Measurements from ENCODE around the gene SLC19A1. TPM values are rescaled to one million over a fixed set of nuclear protein-coding genes. Genes with fewer than 3 reads are reported as not detected.

Gene SLC19A1
- polyA plus RNA-seq, 3 donors, result 25.0 to 53.0 (median 39.9) TPM

DNA sequence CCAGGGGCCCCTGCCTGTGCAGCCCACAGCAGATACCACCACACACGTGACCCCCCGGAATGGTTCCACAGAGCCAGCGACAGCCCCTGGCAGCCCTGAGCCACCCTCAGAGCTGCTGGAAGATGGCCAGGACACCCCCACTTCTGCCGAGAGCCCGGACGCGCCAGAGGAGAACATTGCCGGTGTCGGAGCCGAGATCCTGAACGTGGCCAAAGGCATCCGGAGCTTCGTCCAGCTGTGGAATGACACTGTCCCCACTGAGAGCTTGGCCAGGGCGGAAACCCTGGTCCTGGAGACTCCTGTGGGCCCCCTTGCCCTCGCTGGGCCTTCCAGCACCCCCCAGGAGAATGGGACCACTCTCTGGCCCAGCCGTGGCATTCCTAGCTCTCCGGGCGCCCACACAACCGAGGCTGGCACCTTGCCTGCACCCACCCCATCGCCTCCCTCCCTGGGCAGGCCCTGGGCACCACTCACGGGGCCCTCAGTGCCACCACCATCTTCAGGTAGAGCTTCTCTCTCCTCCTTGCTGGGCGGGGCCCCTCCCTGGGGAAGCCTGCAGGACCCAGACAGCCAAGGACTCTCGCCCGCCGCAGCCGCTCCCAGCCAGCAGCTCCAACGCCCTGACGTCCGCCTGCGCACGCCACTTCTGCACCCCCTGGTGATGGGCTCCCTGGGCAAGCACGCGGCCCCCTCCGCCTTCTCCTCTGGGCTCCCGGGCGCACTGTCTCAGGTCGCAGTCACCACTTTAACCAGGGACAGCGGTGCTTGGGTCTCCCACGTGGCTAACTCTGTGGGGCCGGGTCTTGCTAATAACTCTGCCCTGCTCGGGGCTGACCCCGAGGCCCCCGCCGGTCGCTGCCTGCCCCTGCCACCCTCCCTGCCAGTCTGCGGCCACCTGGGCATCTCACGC is 86.3 kb downstream of the SLC19A1 start:
- no peak overlapping the region for H3K4me3 ChIP-seq (replicated peaks in 1 of 3; ENCODE audit: low read depth in 2 of 3, low read length in 3 of 3)
- no peaks in the 10 kb centered on the region for H3K4me1 Mint-ChIP-seq
- H4K20me1 ChIP-seq (ENCODE audit: insufficient read depth, low read length), result no peaks in the 10 kb centered on the region
- H3K27me3 Mint-ChIP-seq (ENCODE audit: low read depth in 3 of 3), result peaks cover 2 to 11% (median 5%) of the 10 kb centered on the region in 3 donors
- H3K79me2 ChIP-seq (ENCODE audit: insufficient read depth, low read length), result no peaks in the 10 kb centered on the region
- DNase-seq, result no peak
- no peaks in the 10 kb centered on the region for H3K36me3 Mint-ChIP-seq
- H2AFZ ChIP-seq (ENCODE audit: insufficient read depth, low read depth, low read length, poor library complexity, severe bottlenecking), result no peak overlapping the region
- H3K36me3 ChIP-seq (replicated peaks in 1 of 2; ENCODE audit: control insufficient read depth in 1 of 2, insufficient read depth in 2 of 2, low read length in 2 of 2), result no peaks in the 10 kb centered on the region
- H3K27me3 ChIP-seq (ENCODE audit: control insufficient read depth in 2 of 2, insufficient read depth in 2 of 2, low read length in 2 of 2), result no peaks in the 10 kb centered on the region
- H3K9ac ChIP-seq (ENCODE audit: insufficient read depth, low read length, poor library complexity, severe bottlenecking), result no peak overlapping the region
- no peak for TF ChIP-seq CTCF (IDR thresholded peaks at IDR 0.05)
- WGBS (ENCODE audit: insufficient coverage), result 80% methylated on average over 46 of the region's 47 CpGs
- H3K27ac Mint-ChIP-seq, result no peak overlapping the region
- H3K9me3 Mint-ChIP-seq, result peaks cover 0 to 12% (median 0%) of the 10 kb centered on the region in 7 donors
- peaks cover 8 to 9% of the 10 kb centered on the region in 2 donors for H3K9me3 ChIP-seq (replicated peaks in 1 of 2; ENCODE audit: control insufficient read depth in 1 of 2, insufficient read depth in 1 of 2, low read length in 2 of 2)
- intact Hi-C loops (cut with micrococcal nuclease), result no loop called here
- no peak overlapping the region for H3K4me2 ChIP-seq (replicated peaks; ENCODE audit: extremely low read depth, low read length, poor library complexity, severe bottlenecking)
- H3K4me3 Mint-ChIP-seq, result no peak overlapping the region
- no peak overlapping the region for H3K27ac ChIP-seq (ENCODE audit: low read depth in 1 of 2, low read length in 2 of 2)
- no peaks in the 10 kb centered on the region for H3K4me1 ChIP-seq (ENCODE audit: control insufficient read depth in 1 of 2, insufficient read depth in 2 of 2, low read length in 2 of 2)

GRCh38 chr21:45454926-45455673 is 87.1 kb downstream of the SLC19A1 start:
- H3K4me2 ChIP-seq (replicated peaks; ENCODE audit: extremely low read depth, low read length, poor library complexity, severe bottlenecking), result no peak overlapping the region

More at GRCh38 chr21:45454926-45455673, 87.1 kb downstream of the SLC19A1 start:
- H2AFZ ChIP-seq (ENCODE audit: insufficient read depth, low read depth, low read length, poor library complexity, severe bottlenecking), result no peak overlapping the region
- H3K4me3 ChIP-seq (replicated peaks in 1 of 3; ENCODE audit: low read depth in 2 of 3, low read length in 3 of 3), result no peak overlapping the region
- H3K27me3 Mint-ChIP-seq (ENCODE audit: low read depth in 3 of 3), result peaks cover 2 to 11% (median 5%) of the 10 kb centered on the region in 3 donors
- H3K27ac ChIP-seq (ENCODE audit: low read depth in 1 of 2, low read length in 2 of 2), result no peak overlapping the region
- no peak overlapping the region for H3K4me3 Mint-ChIP-seq
- peaks cover 8 to 9% of the 10 kb centered on the region in 2 donors for H3K9me3 ChIP-seq (replicated peaks in 1 of 2; ENCODE audit: control insufficient read depth in 1 of 2, insufficient read depth in 1 of 2, low read length in 2 of 2)
- no peaks in the 10 kb centered on the region for H3K36me3 Mint-ChIP-seq
- H3K4me1 ChIP-seq (ENCODE audit: control insufficient read depth in 1 of 2, insufficient read depth in 2 of 2, low read length in 2 of 2), result no peaks in the 10 kb centered on the region
- H3K4me1 Mint-ChIP-seq, result no peaks in the 10 kb centered on the region
- H3K9ac ChIP-seq (ENCODE audit: insufficient read depth, low read length, poor library complexity, severe bottlenecking), result no peak overlapping the region
- H4K20me1 ChIP-seq (ENCODE audit: insufficient read depth, low read length), result no peaks in the 10 kb centered on the region
- TF ChIP-seq CTCF (IDR thresholded peaks at IDR 0.05), result no peak
- H3K36me3 ChIP-seq (replicated peaks in 1 of 2; ENCODE audit: control insufficient read depth in 1 of 2, insufficient read depth in 2 of 2, low read length in 2 of 2), result no peaks in the 10 kb centered on the region
- WGBS (ENCODE audit: insufficient coverage), result 52% methylated on average over 22 of the region's 23 CpGs
- no peak overlapping the region for H3K27ac Mint-ChIP-seq
- H3K79me2 ChIP-seq (ENCODE audit: insufficient read depth, low read length), result no peaks in the 10 kb centered on the region
- DNase-seq, result no peak
- intact Hi-C loops (cut with micrococcal nuclease), result no loop called here
- H3K27me3 ChIP-seq (ENCODE audit: control insufficient read depth in 2 of 2, insufficient read depth in 2 of 2, low read length in 2 of 2), result no peaks in the 10 kb centered on the region
- H3K9me3 Mint-ChIP-seq, result peaks cover 0 to 12% (median 0%) of the 10 kb centered on the region in 7 donors
